Measurements from ENCODE around the gene UBAP1L.
A peak's percentile ranks its signal among the peaks of the same experiment; 100 is the strongest.

The UBAP1L gene

GRCh38 chr15:65085990-65086679, 28.9 kb downstream of the UBAP1L start:
- Histone ChIP-seq H3K4me3 (ENCODE audit: low read length, poor library complexity, severe bottlenecking) (no peak overlapping the region), H3K4me1 (ENCODE audit: insufficient read depth, low read length, poor library complexity, severe bottlenecking) (peaks cover 20% of the 10 kb centered on the region), H3K36me3 (ENCODE audit: insufficient read depth, low read length) (no peaks in the 10 kb centered on the region), H4K20me1 (ENCODE audit: insufficient read depth, low read length, poor library complexity, severe bottlenecking) (no peaks in the 10 kb centered on the region), H3K27me3 (ENCODE audit: insufficient read depth, low read length, poor library complexity, severe bottlenecking) (no peaks in the 10 kb centered on the region), H2AFZ (ENCODE audit: low read length) (peak overlapping the region; percentile 61; the same call in 1 of the 2 replicates), H3K79me2 (ENCODE audit: insufficient read depth, low read length) (no peaks in the 10 kb centered on the region), H3F3A (ENCODE audit: low read depth) (no peaks in the 10 kb centered on the region), H3K9ac (ENCODE audit: low read depth, low read length, poor library complexity, severe bottlenecking) (no peak overlapping the region), H3K4me2 (ENCODE audit: low read depth, low read length, poor library complexity, severe bottlenecking) (no peak overlapping the region), H3K9me2 (replicated peaks; ENCODE audit: low read depth, low read length) (no peaks in the 10 kb centered on the region), H3K9me3 (ENCODE audit: insufficient read depth, low read depth, low read length) (no peaks in the 10 kb centered on the region)
- no peak for TF ChIP-seq EZH2phosphoT487 (IDR thresholded peaks at IDR 0.05; ENCODE audit: borderline replicate concordance)
- TF ChIP-seq, protein P1, sequence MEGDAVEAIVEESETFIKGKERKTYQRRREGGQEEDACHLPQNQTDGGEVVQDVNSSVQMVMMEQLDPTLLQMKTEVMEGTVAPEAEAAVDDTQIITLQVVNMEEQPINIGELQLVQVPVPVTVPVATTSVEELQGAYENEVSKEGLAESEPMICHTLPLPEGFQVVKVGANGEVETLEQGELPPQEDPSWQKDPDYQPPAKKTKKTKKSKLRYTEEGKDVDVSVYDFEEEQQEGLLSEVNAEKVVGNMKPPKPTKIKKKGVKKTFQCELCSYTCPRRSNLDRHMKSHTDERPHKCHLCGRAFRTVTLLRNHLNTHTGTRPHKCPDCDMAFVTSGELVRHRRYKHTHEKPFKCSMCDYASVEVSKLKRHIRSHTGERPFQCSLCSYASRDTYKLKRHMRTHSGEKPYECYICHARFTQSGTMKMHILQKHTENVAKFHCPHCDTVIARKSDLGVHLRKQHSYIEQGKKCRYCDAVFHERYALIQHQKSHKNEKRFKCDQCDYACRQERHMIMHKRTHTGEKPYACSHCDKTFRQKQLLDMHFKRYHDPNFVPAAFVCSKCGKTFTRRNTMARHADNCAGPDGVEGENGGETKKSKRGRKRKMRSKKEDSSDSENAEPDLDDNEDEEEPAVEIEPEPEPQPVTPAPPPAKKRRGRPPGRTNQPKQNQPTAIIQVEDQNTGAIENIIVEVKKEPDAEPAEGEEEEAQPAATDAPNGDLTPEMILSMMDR (conservative IDR thresholded peaks at IDR 0.05; ENCODE audit: low read length) = peak; percentile 71

- Histone ChIP-seq H3K4me3 (ENCODE audit: low read length, poor library complexity, severe bottlenecking) (no peak overlapping the region), H3K4me2 (ENCODE audit: low read depth, low read length, poor library complexity, severe bottlenecking) (no peak overlapping the region), H3K9me3 (ENCODE audit: insufficient read depth, low read depth, low read length) (no peaks in the 10 kb centered on the region), H3K79me2 (ENCODE audit: insufficient read depth, low read length) (no peaks in the 10 kb centered on the region), H3K27me3 (ENCODE audit: insufficient read depth, low read length, poor library complexity, severe bottlenecking) (no peaks in the 10 kb centered on the region), H3K36me3 (ENCODE audit: insufficient read depth, low read length) (no peaks in the 10 kb centered on the region), H3K9ac (ENCODE audit: low read depth, low read length, poor library complexity, severe bottlenecking) (no peak overlapping the region), H3F3A (ENCODE audit: low read depth) (no peaks in the 10 kb centered on the region), H3K9me2 (replicated peaks; ENCODE audit: low read depth, low read length) (no peaks in the 10 kb centered on the region), H4K20me1 (ENCODE audit: insufficient read depth, low read length, poor library complexity, severe bottlenecking) (no peaks in the 10 kb centered on the region), H2AFZ (ENCODE audit: low read length) (no peak overlapping the region), H3K4me1 (ENCODE audit: insufficient read depth, low read length, poor library complexity, severe bottlenecking) (peaks cover 23% of the 10 kb centered on the region)
- TF ChIP-seq, protein P1 (conservative IDR thresholded peaks at IDR 0.05; ENCODE audit: low read length) = no peak
- no peak for TF ChIP-seq EZH2phosphoT487 (IDR thresholded peaks at IDR 0.05; ENCODE audit: borderline replicate concordance)
Measured at GRCh38 chr15:65085207-65085753, 29.7 kb downstream of the UBAP1L start.

- Histone ChIP-seq H3K36me3 (ENCODE audit: insufficient read depth, low read length) (no peaks in the 10 kb centered on the region), H3K9me3 (ENCODE audit: insufficient read depth, low read depth, low read length) (no peaks in the 10 kb centered on the region), H2AFZ (ENCODE audit: low read length) (no peak overlapping the region), H3K4me1 (ENCODE audit: insufficient read depth, low read length, poor library complexity, severe bottlenecking) (peaks cover 23% of the 10 kb centered on the region), H3K4me3 (ENCODE audit: low read length, poor library complexity, severe bottlenecking) (no peak overlapping the region), H3K27me3 (ENCODE audit: insufficient read depth, low read length, poor library complexity, severe bottlenecking) (no peaks in the 10 kb centered on the region), H3K9ac (ENCODE audit: low read depth, low read length, poor library complexity, severe bottlenecking) (no peak overlapping the region), H3K79me2 (ENCODE audit: insufficient read depth, low read length) (no peaks in the 10 kb centered on the region), H3K9me2 (replicated peaks; ENCODE audit: low read depth, low read length) (no peaks in the 10 kb centered on the region), H3K4me2 (ENCODE audit: low read depth, low read length, poor library complexity, severe bottlenecking) (no peak overlapping the region), H4K20me1 (ENCODE audit: insufficient read depth, low read length, poor library complexity, severe bottlenecking) (no peaks in the 10 kb centered on the region), H3F3A (ENCODE audit: low read depth) (no peaks in the 10 kb centered on the region)
- TF ChIP-seq EZH2phosphoT487 (IDR thresholded peaks at IDR 0.05; ENCODE audit: borderline replicate concordance) = no peak
Measured at GRCh38 chr15:65084500-65085206, 30.3 kb downstream of the UBAP1L start.
